ENCODE measurements around the gene RERE. TPM values are rescaled to one million over a fixed set of nuclear protein-coding genes. Genes with fewer than 3 reads are reported as not detected.

RERE gene
- total RNA-seq, 4 donors from 2014 or later: 51.2 to 1,226 (median 253) TPM

DNA sequence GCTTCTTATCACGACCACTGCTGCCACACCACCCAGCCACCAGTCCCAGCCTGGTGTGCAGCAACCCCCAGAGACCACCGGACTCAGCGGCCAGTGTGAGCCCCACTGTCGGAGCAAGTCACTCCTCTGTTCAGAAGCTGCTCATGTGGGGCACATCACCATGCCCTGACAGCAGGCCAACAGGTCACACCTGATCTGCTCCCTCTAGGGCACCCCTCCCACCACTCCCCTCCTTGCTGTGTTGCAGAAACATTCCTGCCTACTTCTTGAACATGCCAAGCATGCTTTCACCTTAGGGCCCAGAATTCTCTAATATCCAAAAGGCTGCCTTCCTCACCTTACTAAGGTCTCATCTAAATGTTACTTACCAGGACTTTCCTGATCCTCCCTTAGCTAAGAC is 353.1 kb downstream of the RERE start:
- DNase-seq: no peak
- Histone ChIP-seq H3K27ac (peak overlapping the region; percentile 82 to 95), H3K4me3 (no peak overlapping the region), H3K9me3 (no peaks in the 10 kb centered on the region), H3K27me3 (no peaks in the 10 kb centered on the region), H3K36me3 (no peaks in the 10 kb centered on the region), H3K4me1 (peaks cover 7 to 22% of the 10 kb centered on the region in 2 donors)
- TF ChIP-seq, protein P1, sequence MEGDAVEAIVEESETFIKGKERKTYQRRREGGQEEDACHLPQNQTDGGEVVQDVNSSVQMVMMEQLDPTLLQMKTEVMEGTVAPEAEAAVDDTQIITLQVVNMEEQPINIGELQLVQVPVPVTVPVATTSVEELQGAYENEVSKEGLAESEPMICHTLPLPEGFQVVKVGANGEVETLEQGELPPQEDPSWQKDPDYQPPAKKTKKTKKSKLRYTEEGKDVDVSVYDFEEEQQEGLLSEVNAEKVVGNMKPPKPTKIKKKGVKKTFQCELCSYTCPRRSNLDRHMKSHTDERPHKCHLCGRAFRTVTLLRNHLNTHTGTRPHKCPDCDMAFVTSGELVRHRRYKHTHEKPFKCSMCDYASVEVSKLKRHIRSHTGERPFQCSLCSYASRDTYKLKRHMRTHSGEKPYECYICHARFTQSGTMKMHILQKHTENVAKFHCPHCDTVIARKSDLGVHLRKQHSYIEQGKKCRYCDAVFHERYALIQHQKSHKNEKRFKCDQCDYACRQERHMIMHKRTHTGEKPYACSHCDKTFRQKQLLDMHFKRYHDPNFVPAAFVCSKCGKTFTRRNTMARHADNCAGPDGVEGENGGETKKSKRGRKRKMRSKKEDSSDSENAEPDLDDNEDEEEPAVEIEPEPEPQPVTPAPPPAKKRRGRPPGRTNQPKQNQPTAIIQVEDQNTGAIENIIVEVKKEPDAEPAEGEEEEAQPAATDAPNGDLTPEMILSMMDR (IDR thresholded peaks at IDR 0.05): no peak
- TF ChIP-seq POLR2A (IDR thresholded peaks at IDR 0.05): no peak
- intact Hi-C loops (cut with DNase I; ENCODE audit: low total_unique reads): no loop called here

DNA sequence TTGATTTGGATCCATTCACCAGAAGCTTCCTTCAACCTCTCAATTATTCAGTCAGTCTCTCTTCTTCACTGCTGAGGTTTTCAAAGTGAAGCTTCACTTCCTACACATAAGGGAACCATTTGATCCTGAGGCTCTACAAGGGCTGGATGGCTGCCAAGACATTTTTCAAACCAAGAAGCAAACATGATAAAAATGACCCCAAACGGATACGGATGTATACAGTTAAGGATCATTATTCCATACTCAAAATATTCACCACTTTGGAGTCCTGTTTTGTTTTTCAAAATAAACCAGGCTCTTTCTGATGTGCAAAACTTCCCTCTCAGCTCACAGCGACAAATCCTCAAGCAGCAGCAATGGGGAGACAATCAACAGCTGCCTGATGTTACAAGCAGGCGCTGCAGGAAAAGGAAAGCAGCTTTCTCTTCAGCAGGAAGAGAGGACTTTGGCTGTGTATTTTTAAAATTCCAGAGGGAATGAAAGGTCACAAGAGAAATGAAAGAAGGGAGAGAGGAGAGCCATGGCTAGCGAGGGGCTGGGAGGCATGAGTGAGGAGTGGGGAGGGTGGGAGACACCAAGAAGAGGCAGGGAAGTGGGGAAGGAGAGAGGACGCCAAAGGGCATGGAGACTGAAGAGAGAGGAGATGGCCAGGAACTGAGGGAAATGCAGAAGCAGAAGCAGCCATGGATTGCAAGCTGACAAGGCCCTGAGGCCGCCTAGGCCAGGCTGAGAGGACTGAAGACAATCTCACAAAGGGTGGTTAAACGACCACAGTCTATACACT is 354.1 kb downstream of the RERE start:
- Histone ChIP-seq H3K36me3 (no peaks in the 10 kb centered on the region), H3K27ac (peak overlapping the region; percentile 82 to 95), H3K4me3 (no peak overlapping the region), H3K9me3 (no peaks in the 10 kb centered on the region), H3K27me3 (no peaks in the 10 kb centered on the region), H3K4me1 (peaks cover 7 to 22% of the 10 kb centered on the region in 2 donors)
- intact Hi-C loops (cut with DNase I; ENCODE audit: low total_unique reads): no loop called here
- TF ChIP-seq POLR2A (IDR thresholded peaks at IDR 0.05): no peak
- peak; percentile 32 to 50 for DNase-seq

DNA sequence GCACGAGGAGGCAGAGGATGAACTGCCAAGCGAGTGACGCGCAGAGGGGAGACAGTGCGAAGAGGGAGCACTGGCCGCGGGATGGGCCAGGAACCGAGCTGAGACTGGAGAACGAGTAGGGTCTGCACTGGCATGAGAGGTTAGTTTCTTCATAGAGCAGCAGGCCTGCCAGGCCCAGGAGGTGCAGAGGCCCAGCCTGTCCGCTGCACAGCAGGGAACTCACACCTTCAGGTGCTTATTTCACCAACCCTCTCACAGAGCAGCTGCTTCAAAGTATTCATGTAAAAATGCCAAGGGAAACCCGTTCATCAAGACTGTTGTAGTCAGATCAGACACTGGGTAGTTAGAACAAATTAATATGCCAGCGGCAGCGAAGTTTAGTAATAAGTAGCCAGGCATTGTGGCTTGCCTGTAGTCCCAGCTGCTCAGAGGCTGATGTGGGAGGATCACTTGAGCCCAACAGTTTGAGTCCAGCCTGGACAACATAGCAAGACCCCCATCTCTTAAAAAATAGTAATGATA is 355.0 kb downstream of the RERE start:
- Histone ChIP-seq H3K27ac (peak overlapping the region; percentile 82 to 95), H3K4me3 (no peak overlapping the region), H3K36me3 (no peaks in the 10 kb centered on the region), H3K27me3 (no peaks in the 10 kb centered on the region), H3K4me1 (peaks cover 7 to 21% of the 10 kb centered on the region in 2 donors), H3K9me3 (no peaks in the 10 kb centered on the region)
- peak in 1 of 2 donors; percentile 42 for DNase-seq
- intact Hi-C loops (cut with DNase I; ENCODE audit: low total_unique reads): no loop called here
- TF ChIP-seq, protein P1 (IDR thresholded peaks at IDR 0.05): no peak
- no peak for TF ChIP-seq POLR2A (IDR thresholded peaks at IDR 0.05)

DNA sequence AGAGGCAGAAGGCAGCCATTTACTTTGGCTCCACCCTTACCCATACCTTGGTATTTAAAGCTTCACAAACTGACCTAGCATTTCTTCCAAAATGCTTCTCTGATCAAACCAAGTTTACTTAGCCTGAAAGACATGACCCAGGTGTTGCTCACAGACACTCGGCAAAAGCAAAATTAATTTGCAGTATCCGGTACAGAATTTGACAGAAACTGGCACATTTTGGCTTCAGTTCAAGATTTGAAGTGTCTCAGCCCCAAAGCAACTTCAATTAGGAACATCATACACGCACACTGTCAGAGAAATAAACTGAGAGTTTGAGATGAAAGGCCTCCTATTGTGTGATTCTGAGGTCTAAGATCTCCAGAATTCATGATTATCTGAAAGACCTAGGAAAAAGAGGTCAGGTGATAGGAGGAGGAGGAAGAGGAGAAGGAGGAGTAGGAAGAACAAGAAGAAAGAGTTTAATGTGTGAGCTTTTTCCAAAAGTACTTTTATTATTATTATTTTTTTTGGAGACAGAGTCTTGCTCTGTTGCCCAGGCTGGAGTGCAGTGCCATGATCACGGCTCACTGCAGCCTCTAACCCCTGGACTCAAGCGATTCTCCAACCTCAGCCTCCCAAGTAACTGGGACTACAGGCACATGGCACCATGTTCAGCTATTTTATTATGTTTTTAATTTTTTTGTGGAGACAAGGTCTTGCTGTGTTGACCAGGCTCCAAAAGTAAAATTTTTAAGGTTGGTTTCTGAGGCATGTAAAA is 355.9 kb downstream of the RERE start:
- Histone ChIP-seq H3K27ac (peak overlapping the region; percentile 82 to 95), H3K9me3 (no peaks in the 10 kb centered on the region), H3K4me1 (peaks cover 7 to 18% of the 10 kb centered on the region in 2 donors), H3K36me3 (no peaks in the 10 kb centered on the region), H3K27me3 (no peaks in the 10 kb centered on the region), H3K4me3 (no peak overlapping the region)
- DNase-seq: no peak
- intact Hi-C loops (cut with DNase I; ENCODE audit: low total_unique reads): no loop called here
- no peak for TF ChIP-seq POLR2A (IDR thresholded peaks at IDR 0.05)
- TF ChIP-seq, protein P1 (IDR thresholded peaks at IDR 0.05): no peak

DNA sequence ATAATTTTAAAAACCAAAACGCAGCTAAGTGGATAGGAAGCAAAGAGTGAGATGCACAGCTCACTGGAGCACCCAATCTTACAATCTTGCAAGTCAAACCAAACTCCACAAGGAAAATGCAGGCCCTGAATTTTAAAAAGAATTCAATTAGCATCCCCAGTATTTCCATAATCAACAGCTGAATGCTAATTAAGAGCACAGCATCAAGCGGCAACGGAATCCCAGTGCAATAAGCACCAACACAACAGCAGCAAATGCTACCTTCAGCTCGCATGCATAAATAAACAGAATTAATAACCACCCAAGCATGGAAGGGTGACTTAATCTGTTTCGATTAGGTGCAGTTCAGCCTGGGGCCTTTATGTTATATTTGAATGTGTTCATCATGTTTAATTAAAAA is 356.7 kb downstream of the RERE start:
- Histone ChIP-seq H3K36me3 (no peaks in the 10 kb centered on the region), H3K27ac (peak overlapping the region; percentile 82 to 95), H3K9me3 (no peaks in the 10 kb centered on the region), H3K4me1 (peaks cover 7 to 19% of the 10 kb centered on the region in 2 donors), H3K27me3 (no peaks in the 10 kb centered on the region), H3K4me3 (no peak overlapping the region)
- DNase-seq: no peak
- TF ChIP-seq, protein P1 (IDR thresholded peaks at IDR 0.05): no peak
- no peak for TF ChIP-seq POLR2A (IDR thresholded peaks at IDR 0.05)
- intact Hi-C loops (cut with DNase I; ENCODE audit: low total_unique reads): no loop called here

Measured in uterus (tissue), 4 donors.